SK-N-MC (cell line): ENCODE results near the gene FN1.

Experiments used
- EZH2 ChIP-seq: fragments of 200-600 bp; sonication (generic); IDR thresholded peaks from one replicate; pipeline ENCODE4 v1.6.1; 2017; ENCODE audit warnings: antibody characterized with exemption
- POLR2AphosphoS5 ChIP-seq: IDR thresholded peaks from 2 replicates; pipeline ENCODE4 v1.6.1; 2012; ENCODE audit warnings: mild to moderate bottlenecking, low read depth, low read length, borderline replicate concordance

GRCh38 chr2:215368493-215368809 is 67.4 kb downstream of the FN1 start:
- TF ChIP-seq POLR2AphosphoS5 (no peak), EZH2 (no peak)
